T-cell (primary cell): ENCODE measurements around the gene PLXND1. TPM values are rescaled to one million over a fixed set of nuclear protein-coding genes. Genes with fewer than 3 reads are reported as not detected.

ENCODE experiments used
- ATAC-seq, 4 experiments: fragments of 200-7000 bp in 3 of 4; fragments of 150-1000 bp in 1 of 4; cut with Tn5 transposase; replicated peaks in 1 of 4; 1 replicate in 3 of 4; 2 replicates in 1 of 4; pipeline ENCODE4 v1.10.0; 2021; ENCODE audit warnings: moderate library complexity in 3 of 4, mild to moderate bottlenecking in 2 of 4, moderate number of reproducible peaks in 1 of 4
- CTCF ChIA-PET, 2 donors: fragments of 300-600 bp; sonication (Branson Sonifier 250); formaldehyde crosslinking; loops; one replicate each; lab custom pipeline; 2022; ENCODE audit warnings: antibody characterized with exemption in 2 of 2; lab: Charles Lee
- POLR2A ChIA-PET, 2 donors: fragments of 300-600 bp; sonication (Branson Sonifier 250); formaldehyde crosslinking; loops; one replicate each; lab custom pipeline; 2022; ENCODE audit warnings: antibody characterized with exemption in 2 of 2; lab: Charles Lee
- DNase-seq, 35 experiments: peaks; one replicate each; pipeline versions ENCODE4 v3.0.0 to v3.0.0-alpha.2; 2013 to 2023
- H3K27ac ChIP-seq: one replicate; pipeline ENCODE4 v1.5.1; 2013; ENCODE audit warnings: low read length
- H3K27me3 ChIP-seq, 2 experiments: replicated peaks in 1 of 2; 1 replicate in 1 of 2; 2 replicates in 1 of 2; pipeline versions ENCODE4 v1.6.1 to v1.7.0; 2013; ENCODE audit warnings: low read length in 1 of 2, mixed read lengths in 1 of 2; ENCODE audit not compliant: control insufficient read depth in 2 of 2, insufficient read depth in 2 of 2; ENCODE audit errors: extremely low read depth in 1 of 2
- H3K36me3 ChIP-seq, 2 donors: 1 replicate in 1 of 2; 2 replicates in 1 of 2; pipeline versions ENCODE4 v1.6.1 to v1.7.0; 2013; ENCODE audit warnings: low read length in 1 of 2; ENCODE audit not compliant: control insufficient read depth in 2 of 2, insufficient read depth in 1 of 2; ENCODE audit errors: extremely low read depth in 1 of 2
- H3K4me1 ChIP-seq, 2 experiments: 1 replicate in 1 of 2; 2 replicates in 1 of 2; pipeline versions ENCODE4 v1.6.1 to v1.7.0; 2013; ENCODE audit warnings: low read length in 2 of 2, mixed read lengths in 1 of 2; ENCODE audit not compliant: insufficient read depth in 2 of 2, control insufficient read depth in 1 of 2; ENCODE audit errors: extremely low read depth in 1 of 2
- H3K4me3 ChIP-seq, 2 donors: 1 replicate in 1 of 2; 2 replicates in 1 of 2; pipeline versions ENCODE4 v1.5.1 to v1.7.0; 2013; ENCODE audit warnings: mild to moderate bottlenecking in 2 of 2, low read length in 1 of 2, moderate library complexity in 1 of 2; ENCODE audit not compliant: control insufficient read depth in 1 of 2; ENCODE audit errors: extremely low read depth in 1 of 2
- H3K9me3 ChIP-seq: 2 replicates; pipeline ENCODE4 v1.7.0; 2013
- H3K27ac Mint-ChIP-seq, 2 donors: one replicate each; pipeline ENCODE4 v1.8.0; 2020 to 2021; ENCODE audit warnings: mild to moderate bottlenecking in 2 of 2, mixed read lengths in 2 of 2
- H3K27me3 Mint-ChIP-seq, 2 donors: one replicate each; pipeline ENCODE4 v1.8.0; 2021 to 2022; ENCODE audit warnings: mixed read lengths in 2 of 2
- H3K36me3 Mint-ChIP-seq: one replicate; pipeline ENCODE4 v1.8.0; 2021; ENCODE audit warnings: mixed read lengths
- H3K4me1 Mint-ChIP-seq, 3 donors: one replicate each; pipeline ENCODE4 v1.8.0; 2020 to 2022; ENCODE audit warnings: mixed read lengths in 3 of 3, mild to moderate bottlenecking in 1 of 3
- H3K4me3 Mint-ChIP-seq, 3 donors: one replicate each; pipeline ENCODE4 v1.8.0; 2020 to 2022; ENCODE audit warnings: mild to moderate bottlenecking in 3 of 3, mixed read lengths in 3 of 3, moderate library complexity in 3 of 3
- H3K9me3 Mint-ChIP-seq, 3 donors: one replicate each; pipeline ENCODE4 v1.8.0; 2020 to 2022; ENCODE audit warnings: mixed read lengths in 3 of 3
- WGBS: methylation state at CpG from one replicate; pipeline ENCODE4 v1.1.5; 2013; ENCODE audit warnings: missing lambda C conversion rate; ENCODE audit not compliant: insufficient coverage; 5-methylcytosine and 5-hydroxymethylcytosine counted together
- total RNA-seq, 35 experiments: library from RNA in 6 of 35; stranded (reverse) in 6 of 35; fragments of 120-200 nt in 1 of 35; gene quantifications; one replicate each; pipeline versions ENCODE4 v1.2.1 to v1.2.4 and lab custom pipeline; 2013 to 2026

Gene PLXND1
- total RNA-seq, 5 donors from 2014 or later (not counting 1 experiment from before 2014, with no cell fraction given): 13.6 to 53.3 (median 44.9) TPM

DNA sequence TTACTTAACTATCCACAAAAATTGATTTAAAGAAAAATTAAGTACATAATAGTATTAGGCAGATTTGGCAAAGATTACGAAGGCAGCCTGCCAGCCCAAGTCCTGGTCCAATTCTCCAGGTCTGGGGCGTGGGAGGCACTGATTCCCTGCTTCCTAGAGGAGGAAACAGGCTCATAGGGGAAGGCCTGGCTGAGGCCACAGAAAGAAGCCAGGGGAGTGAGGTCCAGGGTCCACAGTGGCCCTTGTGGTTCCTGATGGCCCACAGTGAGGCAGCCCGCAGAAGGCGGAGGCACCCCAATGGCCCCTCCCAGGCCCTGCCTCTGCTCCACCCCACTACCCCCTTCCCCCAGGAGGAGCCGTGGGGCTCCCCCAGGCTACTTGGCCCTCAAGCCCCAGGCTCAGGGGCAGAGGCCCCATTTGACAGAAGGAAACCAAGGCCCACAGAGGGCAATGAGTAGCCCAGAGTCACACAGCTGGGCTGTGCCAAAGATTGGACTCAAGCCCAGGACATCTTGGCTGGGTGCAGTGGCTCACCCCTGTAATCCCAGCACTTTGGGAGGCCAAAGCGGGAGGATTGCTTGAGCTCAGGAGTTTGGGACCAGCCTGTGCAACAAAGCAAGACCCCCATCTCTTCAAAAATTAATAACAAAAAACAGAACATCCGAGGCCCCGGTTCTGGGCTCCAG, 42.5 kb downstream of the PLXND1 start:
- ChIA-PET CTCF (no interaction called here), POLR2A (no interaction called here)
- DNase-seq: no peak
- Mint-ChIP-seq H3K36me3 (no peaks in the 10 kb centered on the region), H3K27ac (no peak overlapping the region), H3K9me3 (no peaks in the 10 kb centered on the region), H3K4me1 (peaks cover 4 to 10% (median 6%) of the 10 kb centered on the region in 3 donors), H3K27me3 (no peaks in the 10 kb centered on the region), H3K4me3 (no peak overlapping the region)
- no peak overlapping the region for H3K27ac ChIP-seq
- 85% methylated on average over 8 of the region's 8 CpGs for WGBS
- H3K4me1 ChIP-seq: peaks cover 0 to 28% of the 10 kb centered on the region in 2 experiments
- H3K27me3 ChIP-seq: no peaks in the 10 kb centered on the region
- ATAC-seq: no peak
- no peak overlapping the region for H3K4me3 ChIP-seq
- peaks cover 0 to 3% of the 10 kb centered on the region in 2 donors for H3K36me3 ChIP-seq
- no peaks in the 10 kb centered on the region for H3K9me3 ChIP-seq

DNA sequence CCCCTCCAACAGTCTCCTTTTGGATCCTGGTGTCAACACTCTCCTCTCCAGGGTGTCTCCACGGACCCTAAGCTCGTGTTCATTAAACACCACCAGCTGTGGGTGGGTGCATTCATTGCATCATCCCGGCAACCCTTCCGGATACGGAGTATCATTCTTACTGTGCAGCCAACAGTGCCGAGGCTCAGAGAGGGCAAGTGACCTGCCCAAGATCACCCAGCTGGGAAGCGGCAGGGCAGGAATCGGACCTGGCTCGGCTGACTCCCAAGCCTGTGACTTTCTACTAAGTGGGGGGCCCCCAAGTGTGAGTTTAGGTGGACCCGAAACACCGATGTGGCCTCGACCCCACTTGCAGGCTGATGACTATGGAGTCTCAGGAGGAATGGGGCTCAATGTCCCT, 43.1 kb downstream of the PLXND1 start:
- CTCF ChIA-PET: no interaction called here
- Histone ChIP-seq H3K9me3 (no peaks in the 10 kb centered on the region), H3K4me1 (peaks cover 0 to 29% of the 10 kb centered on the region in 2 experiments), H3K27ac (no peak overlapping the region), H3K27me3 (no peaks in the 10 kb centered on the region), H3K36me3 (peaks cover 0 to 3% of the 10 kb centered on the region in 2 donors), H3K4me3 (no peak overlapping the region)
- Mint-ChIP-seq H3K36me3 (no peaks in the 10 kb centered on the region), H3K4me1 (peaks cover 3 to 12% (median 6%) of the 10 kb centered on the region in 3 donors), H3K27ac (no peak overlapping the region), H3K9me3 (no peaks in the 10 kb centered on the region), H3K4me3 (no peak overlapping the region), H3K27me3 (no peaks in the 10 kb centered on the region)
- no peak for ATAC-seq
- WGBS: 94% methylated on average over 11 of the region's 12 CpGs
- DNase-seq: no peak
- POLR2A ChIA-PET: no interaction called here

GRCh38 chr3:129562803-129563202, 43.7 kb downstream of the PLXND1 start:
- Mint-ChIP-seq H3K27ac (no peak overlapping the region), H3K9me3 (no peaks in the 10 kb centered on the region), H3K36me3 (peaks cover 1% of the 10 kb centered on the region), H3K4me3 (no peak overlapping the region), H3K4me1 (peaks cover 6 to 15% (median 6%) of the 10 kb centered on the region in 3 donors), H3K27me3 (no peaks in the 10 kb centered on the region)
- Histone ChIP-seq H3K36me3 (peaks cover 0 to 3% of the 10 kb centered on the region in 2 donors), H3K4me1 (peaks cover 0 to 33% of the 10 kb centered on the region in 2 experiments), H3K4me3 (no peak overlapping the region), H3K9me3 (no peaks in the 10 kb centered on the region), H3K27ac (no peak overlapping the region), H3K27me3 (no peaks in the 10 kb centered on the region)
- ChIA-PET POLR2A (no interaction called here), CTCF (no interaction called here)
- WGBS: 95% methylated on average over 16 of the region's 19 CpGs
- no peak for ATAC-seq
- DNase-seq: no peak

- H3K9me3 ChIP-seq: no peaks in the 10 kb centered on the region
- Mint-ChIP-seq H3K4me3 (no peak overlapping the region), H3K27ac (no peak overlapping the region), H3K4me1 (peaks cover 6 to 15% (median 7%) of the 10 kb centered on the region in 3 donors), H3K9me3 (no peaks in the 10 kb centered on the region), H3K27me3 (peaks cover 0 to 2% of the 10 kb centered on the region in 2 donors), H3K36me3 (peaks cover 4% of the 10 kb centered on the region)
- peaks cover 0 to 32% of the 10 kb centered on the region in 2 experiments for H3K4me1 ChIP-seq
- WGBS: 89% methylated on average over 9 of the region's 18 CpGs
- ATAC-seq: no peak
- H3K27ac ChIP-seq: no peak overlapping the region
- DNase-seq: no peak
- peaks cover 0 to 3% of the 10 kb centered on the region in 2 donors for H3K36me3 ChIP-seq
- peaks cover 0 to 4% of the 10 kb centered on the region in 2 experiments for H3K27me3 ChIP-seq
- ChIA-PET CTCF (no interaction called here), POLR2A (interaction anchor here in 1 of 2 donors (0.6 to 0.8 kb wide), 2 partner anchors 16 to 48 kb away, joined by 3 to 4 read pairs; no protein-coding TSS in a partner anchor)
- H3K4me3 ChIP-seq: no peak overlapping the region
Measured at GRCh38 chr3:129561619-129562248, 44.7 kb downstream of the PLXND1 start.

DNA sequence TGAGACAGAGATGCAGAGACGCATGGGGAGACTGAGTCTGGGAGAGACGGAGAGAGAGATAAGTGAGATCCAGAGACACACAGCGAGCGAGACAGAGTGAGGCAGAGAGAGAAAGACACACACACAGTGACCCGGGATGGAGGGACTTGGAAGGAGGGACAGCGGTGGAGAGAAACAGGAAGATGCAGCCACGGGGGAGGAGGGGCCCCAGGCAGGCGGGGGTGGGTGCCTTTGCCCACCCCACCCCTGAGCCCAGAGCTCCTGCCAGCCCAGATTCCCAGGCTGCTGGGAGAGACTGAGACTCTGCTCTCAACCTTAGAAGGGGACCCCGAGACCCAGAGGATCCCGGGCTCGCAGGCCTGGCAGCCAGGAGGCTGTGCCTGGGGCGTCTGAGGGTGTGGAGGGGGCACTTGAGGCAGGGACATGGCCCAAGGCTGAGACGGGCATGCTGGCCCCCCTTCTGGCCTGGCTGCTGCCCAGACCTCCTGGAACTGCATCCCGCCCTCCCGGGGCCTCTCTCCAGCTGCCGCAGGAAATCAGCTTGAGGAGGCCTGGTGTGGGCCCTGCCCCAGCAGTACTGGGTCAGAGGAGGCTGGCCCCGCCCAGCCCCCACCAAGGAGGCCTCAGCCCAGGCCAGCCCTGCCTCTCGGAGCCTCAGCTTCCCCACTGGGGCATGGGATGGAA, 45.4 kb downstream of the PLXND1 start:
- Histone ChIP-seq H3K27me3 (peaks cover 0 to 4% of the 10 kb centered on the region in 2 experiments), H3K27ac (no peak overlapping the region), H3K4me1 (peaks cover 0 to 25% of the 10 kb centered on the region in 2 experiments), H3K36me3 (peaks cover 0 to 3% of the 10 kb centered on the region in 2 donors), H3K9me3 (no peaks in the 10 kb centered on the region), H3K4me3 (no peak overlapping the region)
- WGBS: 90% methylated on average over 14 of the region's 18 CpGs
- CTCF ChIA-PET: no interaction called here
- H3K9me3 Mint-ChIP-seq: no peaks in the 10 kb centered on the region
- ATAC-seq (no peak), DNase-seq (no peak)
- peaks cover 0 to 2% of the 10 kb centered on the region in 2 donors for H3K27me3 Mint-ChIP-seq
- peak overlapping the region in 1 of 2 donors; percentile 1 for H3K27ac Mint-ChIP-seq
- POLR2A ChIA-PET: interaction anchor here in 1 of 2 donors (0.6 to 0.8 kb wide), 2 partner anchors 15 to 48 kb away, joined by 3 to 4 read pairs; no protein-coding TSS in a partner anchor
- peaks cover 4% of the 10 kb centered on the region for H3K36me3 Mint-ChIP-seq
- peaks cover 6 to 15% (median 7%) of the 10 kb centered on the region in 3 donors for H3K4me1 Mint-ChIP-seq
- no peak overlapping the region for H3K4me3 Mint-ChIP-seq

GRCh38 chr3:129560269-129560787, 46.1 kb downstream of the PLXND1 start:
- DNase-seq (no peak), ATAC-seq (no peak)
- Mint-ChIP-seq H3K9me3 (no peaks in the 10 kb centered on the region), H3K27me3 (peaks cover 0 to 2% of the 10 kb centered on the region in 2 donors), H3K27ac (peak overlapping the region in 1 of 2 donors; percentile 1), H3K36me3 (peaks cover 4% of the 10 kb centered on the region), H3K4me3 (no peak overlapping the region), H3K4me1 (peaks cover 6 to 15% (median 7%) of the 10 kb centered on the region in 3 donors)
- CTCF ChIA-PET: no interaction called here
- 89% methylated on average over 13 of the region's 16 CpGs for WGBS
- Histone ChIP-seq H3K27me3 (peaks cover 0 to 11% of the 10 kb centered on the region in 2 experiments), H3K27ac (no peak overlapping the region), H3K4me1 (peaks cover 0 to 24% of the 10 kb centered on the region in 2 experiments), H3K36me3 (peaks cover 0 to 3% of the 10 kb centered on the region in 2 donors), H3K4me3 (no peak overlapping the region), H3K9me3 (no peaks in the 10 kb centered on the region)
- POLR2A ChIA-PET: no interaction called here
